NAMALWA (cell line): Measurements from ENCODE around the gene CABLES1.
"Not testable (repeated sequence)": the region's sequence is repeated elsewhere in the genome, so short reads cannot be mapped to it uniquely, and the experiment has no call there.

Experiments
- DNase-seq: peaks from one replicate; pipeline ENCODE4 v3.0.0-alpha.2; 2015; ENCODE audit warnings: low spot score

Gene CABLES1, protein sequence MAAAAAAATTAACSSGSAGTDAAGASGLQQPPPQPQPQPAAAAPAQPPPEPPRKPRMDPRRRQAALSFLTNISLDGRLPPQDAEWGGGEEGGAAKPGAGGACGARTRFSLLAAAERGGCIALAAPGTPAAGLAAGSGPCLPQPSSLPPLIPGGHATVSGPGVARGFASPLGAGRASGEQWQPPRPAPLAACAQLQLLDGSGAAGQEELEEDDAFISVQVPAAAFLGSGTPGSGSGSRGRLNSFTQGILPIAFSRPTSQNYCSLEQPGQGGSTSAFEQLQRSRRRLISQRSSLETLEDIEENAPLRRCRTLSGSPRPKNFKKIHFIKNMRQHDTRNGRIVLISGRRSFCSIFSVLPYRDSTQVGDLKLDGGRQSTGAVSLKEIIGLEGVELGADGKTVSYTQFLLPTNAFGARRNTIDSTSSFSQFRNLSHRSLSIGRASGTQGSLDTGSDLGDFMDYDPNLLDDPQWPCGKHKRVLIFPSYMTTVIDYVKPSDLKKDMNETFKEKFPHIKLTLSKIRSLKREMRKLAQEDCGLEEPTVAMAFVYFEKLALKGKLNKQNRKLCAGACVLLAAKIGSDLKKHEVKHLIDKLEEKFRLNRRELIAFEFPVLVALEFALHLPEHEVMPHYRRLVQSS

DNA sequence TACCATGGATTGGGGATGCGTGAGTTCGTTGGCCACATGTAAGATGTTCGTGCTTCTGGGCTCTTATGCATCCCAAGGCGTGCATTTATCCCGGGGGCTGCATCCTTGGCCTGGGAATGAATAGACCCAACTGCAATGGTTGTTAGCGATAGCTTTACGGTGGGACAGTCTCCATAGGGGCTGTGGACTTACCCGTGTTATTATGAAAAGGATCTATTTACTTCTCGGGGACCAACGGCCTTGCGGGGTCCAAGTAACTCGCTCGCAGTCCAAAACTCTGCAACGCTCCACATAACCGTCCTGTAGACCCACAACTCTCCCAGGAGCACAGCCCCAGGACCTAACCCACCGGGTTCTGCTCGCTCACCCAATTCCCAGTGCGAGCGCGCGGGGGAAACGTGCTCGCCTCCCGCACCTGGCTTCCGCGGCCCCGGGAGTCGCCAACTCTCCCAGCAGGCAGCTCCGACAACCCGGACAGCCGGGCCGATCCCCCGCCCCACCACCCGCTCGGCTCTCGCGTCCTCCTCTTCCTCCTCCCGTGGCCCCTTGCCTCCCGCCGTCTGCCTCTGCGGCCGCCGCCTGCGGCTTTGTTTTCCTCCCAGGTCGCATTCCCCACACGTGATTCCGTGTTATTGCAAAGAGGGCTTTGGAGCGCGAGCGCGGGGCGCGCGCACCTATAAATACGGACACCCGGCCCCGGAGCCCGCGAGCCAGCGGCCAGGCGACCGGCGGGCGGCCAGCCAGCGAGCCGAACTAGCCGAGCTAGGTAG is at the start of gene CABLES1:
CABLES1 (plus strand) TSS at position 706 of the 770 bp plus-strand sequence. CDS start 278 bp downstream, outside the sequence.
- DNase-seq: no peak

DNA sequence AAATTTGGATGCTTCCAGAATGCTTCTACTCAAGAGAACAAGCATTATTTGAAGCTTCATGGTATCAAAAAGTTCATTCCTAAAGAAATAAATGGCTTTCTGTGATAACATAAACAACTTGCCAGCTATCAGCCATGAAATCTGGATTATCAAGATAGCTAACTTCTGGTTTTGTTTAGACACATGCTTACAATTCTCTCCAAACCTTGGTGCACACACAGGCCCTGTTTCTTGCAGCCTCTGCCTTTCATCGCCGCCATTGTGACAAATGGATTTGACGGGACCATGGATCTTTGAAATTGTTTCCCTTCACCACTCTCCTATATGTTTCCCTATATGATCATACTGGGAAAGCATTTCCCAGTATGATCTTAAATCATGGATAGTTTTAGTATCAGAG is 47.9 kb upstream of the CABLES1 start:
- no peak for DNase-seq

DNA sequence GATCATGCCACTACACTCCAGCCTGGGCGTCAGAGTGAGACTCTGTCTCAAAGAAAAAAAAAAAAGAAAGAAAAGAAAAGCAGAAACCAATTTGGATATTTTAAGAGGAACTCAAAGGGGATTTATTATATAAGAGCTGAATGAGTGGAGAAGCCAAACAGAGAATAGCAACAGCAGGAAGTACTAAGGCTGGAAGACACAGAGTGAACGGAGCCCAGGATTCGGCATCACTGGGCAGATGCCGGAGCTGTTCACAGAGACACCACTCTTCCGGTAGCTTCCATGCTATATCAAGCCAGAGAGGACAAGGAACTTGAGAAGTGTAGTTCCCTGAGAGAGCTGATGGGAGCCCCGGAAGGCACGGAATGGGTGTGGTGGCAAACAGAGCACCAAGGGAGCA is 47.0 kb upstream of the CABLES1 start:
- DNase-seq: no peak

DNA sequence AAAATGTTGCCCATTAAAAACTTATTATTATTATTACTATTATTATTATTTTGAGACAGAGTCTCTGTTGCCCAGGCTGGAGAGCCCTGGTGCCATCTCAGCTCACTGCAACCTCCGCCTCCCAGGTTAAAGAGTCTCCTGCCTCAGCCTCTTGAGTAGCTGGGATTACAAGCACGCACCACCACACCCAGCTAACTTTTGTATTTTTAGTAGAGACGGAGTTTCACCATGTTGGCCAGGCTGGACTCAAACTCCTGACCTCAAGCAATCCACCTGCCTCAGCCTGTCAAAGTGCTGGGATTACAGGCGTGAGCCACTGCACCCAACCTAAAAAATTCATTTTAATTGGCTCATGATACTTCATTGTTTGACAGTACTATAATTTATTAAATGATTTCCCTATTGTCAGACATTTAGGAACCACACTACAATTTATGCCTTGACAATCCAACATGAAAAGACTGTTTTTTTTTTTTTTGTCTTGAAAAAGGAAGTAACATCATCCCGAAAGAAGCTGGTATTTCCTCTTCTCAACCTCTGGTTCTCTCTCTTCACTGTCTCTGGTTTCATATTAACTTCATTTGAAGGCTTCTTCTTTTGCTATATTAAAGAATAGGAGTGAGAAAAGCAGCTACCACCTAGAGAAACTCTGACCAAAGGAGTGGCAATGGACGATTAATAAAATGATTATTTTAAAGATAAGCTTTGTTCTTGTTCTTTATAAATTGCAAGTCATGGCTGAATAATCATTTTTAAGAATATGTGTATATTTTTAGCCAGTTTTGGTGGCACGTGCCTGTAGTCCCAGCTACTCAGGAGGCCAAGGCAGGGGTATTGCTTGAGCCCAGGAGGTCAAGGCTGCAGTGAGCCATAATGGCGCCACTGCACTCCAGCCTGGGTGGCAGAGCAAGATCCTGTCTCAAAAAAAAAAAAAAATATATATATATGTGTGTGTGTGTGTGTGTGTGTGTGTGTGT is 44.0 kb upstream of the CABLES1 start:
- DNase-seq: peak; percentile 59

DNA sequence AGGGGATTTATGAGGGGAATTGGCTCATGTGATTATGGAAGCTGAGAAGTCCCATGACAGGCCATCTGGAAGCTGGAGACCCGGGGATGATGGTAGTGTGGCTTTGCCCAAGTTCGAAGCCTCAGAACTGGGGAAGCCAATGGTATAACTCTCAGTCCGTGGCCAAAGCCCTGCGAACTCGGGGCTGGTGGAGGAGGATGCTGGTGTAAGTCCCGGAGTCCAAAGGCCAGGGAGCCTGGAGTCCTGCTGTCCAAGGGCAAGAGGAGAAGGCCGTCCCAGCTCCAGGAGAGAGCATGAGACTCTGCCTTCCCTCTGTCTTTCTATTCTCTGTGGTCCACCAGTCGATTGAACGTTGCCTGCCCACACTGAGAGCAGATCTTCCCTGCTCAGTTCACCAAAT is 43.2 kb upstream of the CABLES1 start:
- no peak for DNase-seq

DNA sequence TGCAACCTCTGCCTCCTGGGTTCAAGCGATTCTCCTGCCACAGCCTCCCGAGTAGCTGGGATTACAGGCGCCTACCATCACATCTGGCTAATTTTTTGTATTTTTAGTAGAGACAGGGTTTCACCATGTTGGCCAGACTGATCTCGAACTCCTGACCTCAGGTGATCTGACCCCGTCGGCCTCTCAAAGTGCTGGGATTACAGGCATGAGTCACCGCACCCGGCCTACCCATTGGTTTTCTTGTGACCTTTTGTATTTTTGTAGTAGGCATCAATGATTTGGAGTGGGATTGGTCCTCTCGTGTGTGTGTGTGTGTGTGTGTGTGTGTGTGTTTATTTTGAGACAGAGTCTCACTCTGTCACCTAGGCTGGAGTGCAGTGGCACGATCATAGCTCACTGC is 42.2 kb upstream of the CABLES1 start:
- not testable (repeated sequence) for DNase-seq

DNA sequence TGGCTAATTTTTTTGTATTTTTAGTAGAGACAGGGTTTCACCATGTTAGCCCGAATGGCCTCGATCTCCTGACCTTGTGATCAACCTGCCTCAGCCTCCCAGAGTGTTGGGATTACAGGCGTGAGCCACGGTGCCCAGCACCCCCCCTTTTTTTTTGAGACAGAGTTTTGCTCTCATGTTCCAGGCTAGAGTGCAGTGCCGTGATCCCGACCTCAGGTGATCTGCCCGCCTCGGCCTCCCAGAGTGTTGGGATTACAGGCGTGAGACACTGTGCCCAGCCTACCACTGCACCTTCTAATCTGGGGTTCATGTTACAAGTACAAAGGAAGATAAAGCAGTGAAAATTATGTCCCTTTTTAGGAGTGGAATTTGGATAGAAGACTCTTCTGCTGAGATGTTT is 41.5 kb upstream of the CABLES1 start:
- DNase-seq: no peak

DNA sequence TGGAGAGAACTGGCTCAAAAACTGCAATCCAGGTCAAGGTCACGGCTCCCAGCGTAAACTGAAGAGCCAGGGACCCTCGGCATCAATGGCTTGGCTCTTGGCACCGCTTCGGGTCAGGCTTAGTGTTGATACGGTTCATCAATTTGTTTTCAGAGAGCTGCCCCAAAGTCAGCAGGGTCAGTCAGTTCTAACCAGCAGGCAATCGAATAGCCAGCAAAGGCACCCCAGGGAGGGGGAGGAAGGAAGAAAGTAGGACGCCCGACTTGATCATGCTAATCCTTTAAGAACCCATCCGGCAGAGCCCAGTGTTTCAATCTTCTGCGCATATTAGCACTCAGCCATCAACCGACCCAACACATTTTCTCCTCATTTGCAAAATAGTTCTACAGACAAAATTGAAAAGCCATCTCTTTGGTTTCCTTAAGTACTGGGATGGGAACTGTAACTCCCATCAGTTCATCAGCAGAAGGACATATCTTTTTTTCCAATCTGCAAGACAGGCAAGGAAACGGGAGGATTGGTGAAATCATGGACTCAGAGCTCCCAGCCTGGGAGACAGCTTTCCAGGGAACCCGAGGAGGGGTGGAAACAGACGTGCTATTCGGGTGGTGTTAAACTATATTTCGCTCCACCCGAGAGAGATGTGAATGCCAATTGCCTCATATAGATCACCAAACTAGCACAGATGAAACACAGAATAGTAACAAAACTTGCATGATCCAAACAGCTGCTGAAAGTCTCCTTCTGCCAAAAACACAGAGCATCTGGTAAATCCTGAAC is 40.7 kb upstream of the CABLES1 start:
- no peak for DNase-seq

DNA sequence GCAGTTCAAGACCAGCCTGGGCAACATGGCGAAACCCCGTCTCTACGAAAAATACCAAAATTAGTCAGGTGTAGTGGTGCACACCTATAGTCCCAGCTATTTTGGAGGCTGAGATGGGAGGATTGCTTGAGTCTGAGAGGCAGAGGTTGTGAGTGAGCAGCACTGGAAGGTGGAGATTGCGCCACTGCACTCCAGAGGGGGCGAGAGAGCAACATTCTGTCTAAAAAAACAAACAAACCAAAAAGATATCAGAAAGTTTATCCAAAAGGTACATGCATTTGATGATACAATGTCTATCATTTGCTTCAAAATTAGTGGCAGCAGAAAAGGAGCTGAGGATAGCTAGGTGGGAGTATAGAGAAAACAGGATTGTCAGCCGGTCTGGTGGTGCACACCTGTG is 39.8 kb upstream of the CABLES1 start:
- DNase-seq: no peak

DNA sequence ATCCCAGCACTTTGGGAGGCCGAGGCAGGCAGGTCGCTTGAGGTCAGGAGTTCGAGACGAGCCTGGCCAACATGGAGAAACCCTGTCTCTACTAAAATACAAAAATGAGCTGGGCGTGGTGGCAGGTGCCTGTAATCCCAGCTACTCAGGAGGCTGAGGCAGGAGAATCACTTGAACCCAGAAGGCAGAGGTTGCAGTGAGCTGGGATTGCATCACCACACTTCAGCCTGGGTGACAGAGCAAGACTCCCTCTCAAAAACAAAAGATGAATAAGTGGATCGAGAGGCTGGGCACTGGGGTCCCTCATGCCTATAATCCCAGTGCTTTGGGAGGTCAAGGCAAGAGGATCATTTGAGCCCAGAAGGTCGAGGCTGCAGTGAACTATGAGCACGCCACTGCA is 38.3 kb upstream of the CABLES1 start:
- not testable (repeated sequence) for DNase-seq

DNA sequence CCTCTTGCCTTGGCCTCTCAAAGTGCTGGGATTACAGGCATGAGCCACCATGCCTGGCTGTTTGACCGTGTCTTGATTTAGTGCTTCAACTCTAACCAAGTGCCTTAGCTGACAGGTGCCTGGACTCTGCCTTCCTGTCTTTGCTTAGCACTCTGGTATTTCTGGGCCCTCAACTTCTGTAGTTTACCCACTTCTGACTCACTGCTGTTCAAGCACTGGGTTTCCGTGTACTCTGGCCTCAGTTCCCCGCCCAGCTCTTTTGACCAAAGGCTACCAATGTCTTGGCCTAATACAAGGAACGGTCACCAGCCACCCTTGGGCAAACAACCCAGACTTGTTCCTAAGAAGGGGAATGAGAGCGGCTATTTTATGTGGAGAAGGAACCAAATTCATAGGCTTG is 35.7 kb upstream of the CABLES1 start:
- no peak for DNase-seq

DNA sequence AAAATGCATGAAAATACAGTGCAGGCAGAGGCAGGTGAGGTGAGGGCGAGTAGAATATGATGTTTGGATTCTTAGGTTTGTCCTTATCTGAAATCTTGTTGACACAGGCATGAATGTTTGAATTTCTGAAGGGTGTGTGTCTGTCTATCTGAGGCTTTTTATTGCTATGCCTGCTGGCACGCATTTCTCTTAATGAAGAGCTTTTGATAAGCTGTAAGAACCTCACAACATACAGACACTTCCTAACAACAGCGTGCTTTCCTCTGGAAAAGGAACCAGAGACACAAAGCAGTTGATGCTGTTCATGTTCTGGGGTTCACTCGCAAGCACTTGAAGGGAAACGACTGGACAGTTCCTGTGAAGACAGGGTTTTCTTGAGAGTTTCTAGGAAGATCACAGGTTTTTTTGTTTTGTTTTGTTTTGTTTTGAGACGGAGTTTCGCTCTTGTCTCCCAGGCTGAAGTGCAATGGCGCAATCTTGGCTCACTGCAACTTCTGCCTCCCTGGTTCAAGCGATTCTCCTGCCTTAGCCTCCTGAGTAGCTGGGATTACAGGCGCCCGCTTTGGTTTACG is 33.3 kb upstream of the CABLES1 start:
- DNase-seq: no peak

DNA sequence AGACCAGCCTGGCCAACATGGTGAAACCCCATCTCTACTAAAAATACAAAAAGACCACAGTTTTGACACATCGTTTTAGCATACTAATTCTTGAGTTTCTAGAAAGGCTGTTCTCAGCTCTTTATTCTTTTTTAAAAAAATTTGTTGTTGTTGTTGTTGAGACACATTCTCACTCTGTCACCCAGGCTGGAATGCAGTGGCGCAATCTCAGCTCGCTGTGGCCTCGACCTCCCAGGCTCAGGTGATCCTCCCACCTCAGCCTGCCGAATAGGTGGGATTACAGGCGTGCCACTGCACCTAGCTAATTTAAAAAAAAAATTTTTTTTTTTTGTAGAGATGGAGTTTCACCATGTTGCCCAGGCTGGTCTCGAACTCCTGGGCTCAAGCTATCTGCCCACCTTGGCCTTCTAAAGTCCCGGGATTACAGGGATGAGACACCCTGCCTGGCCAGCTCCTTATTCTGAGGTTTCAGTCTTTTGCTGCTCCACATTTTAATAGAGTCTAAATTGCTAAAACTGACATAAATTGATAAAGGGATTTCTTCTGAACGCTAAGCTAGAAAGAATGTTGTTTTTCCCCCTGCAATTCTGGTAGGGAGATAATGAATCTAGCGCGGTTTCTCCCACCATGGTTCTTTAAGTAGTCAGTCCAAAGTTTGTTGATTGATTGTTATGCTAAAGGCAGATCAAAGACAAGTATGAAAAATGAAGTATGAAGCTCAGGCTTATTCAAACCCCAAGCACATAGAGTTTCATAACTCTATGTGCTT is 32.6 kb upstream of the CABLES1 start:
- no peak for DNase-seq

DNA sequence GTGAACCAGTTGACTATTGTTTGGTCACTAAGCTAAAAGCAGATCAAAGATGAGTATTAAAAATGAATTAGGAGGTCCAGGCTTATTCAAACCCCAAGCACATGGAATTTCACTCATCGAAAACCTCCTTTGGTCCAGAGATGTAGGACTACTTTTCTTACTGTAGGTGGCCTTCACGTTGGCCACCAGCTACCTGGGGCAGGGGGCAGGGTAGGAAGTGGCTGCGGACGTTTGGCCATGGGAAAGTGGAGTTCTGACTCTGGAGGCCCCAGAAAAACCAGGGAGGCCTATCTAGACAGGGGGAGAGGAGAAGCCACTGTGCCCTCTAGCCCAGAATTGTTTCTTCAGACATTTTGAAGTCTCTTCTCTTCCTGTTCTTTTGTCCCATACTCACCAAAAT is 31.8 kb upstream of the CABLES1 start:
- DNase-seq: no peak

DNA sequence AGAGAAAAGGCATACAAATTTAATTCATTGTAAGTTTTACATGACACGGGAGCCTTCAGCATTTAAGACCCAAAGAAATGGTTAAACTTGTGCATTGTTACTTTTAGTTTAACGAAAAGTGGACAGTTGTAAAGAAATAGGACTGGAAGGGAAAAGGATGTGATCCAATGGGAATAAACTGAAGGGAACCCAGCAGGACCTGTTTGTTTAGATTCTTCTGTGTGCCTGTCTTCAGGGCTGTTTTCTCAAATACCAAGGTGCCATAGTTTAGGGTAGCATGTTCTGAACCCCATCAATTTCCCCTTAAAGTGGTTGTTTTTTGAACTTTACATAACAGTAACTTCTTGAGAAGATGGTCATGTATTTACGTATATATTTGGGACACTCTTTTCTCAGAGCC is 30.3 kb upstream of the CABLES1 start:
- DNase-seq: no peak

DNA sequence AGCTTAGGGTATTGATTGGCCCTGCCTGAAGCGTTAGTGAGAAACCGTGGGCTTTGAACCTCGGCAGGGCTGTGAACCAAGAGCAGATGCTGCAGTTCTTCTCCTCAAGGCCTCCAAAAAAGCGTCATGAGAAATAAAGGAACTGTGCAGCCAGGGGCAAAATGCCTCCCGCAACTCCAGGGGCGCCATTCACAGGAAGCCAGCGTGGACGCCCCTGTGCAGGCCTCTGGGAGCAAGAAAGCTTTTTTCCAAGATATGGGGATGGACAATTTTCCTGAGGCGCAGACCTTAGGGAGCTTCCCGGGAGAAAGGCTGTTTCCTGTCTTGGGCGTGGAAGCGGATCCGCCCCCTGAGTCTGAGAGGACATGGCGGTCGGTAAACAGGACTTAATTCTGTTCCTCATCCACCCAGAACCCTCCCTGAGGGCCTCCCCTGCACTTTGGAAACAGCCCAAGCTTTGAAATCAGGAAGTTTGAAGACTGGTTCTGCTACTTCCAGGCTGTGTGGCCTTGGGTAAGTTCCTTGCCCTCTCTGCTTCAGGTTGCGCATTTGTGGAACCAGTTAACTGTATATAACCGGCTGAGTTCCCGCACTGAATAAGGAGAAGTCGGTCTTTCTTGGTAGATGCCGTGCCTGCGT is 29.6 kb upstream of the CABLES1 start:
- no peak for DNase-seq

DNA sequence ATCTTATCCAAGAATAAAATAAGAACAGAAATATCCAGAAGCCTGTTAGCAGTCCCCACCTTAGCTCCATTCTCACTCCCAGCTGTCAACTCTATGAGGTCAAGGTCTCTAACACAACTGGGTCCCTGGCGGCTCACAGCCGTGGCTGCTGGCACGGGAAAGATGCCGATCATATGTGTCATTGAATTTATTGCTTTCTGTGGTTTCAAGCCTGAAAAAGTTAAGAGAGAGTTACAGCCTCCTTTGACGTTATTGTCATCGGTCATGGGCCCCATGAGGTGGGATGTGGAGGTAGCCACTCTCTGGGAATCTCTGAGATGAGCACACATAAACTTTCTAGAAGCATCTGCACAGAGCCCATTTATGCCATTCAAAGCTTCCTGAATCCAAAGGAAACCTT is 28.7 kb upstream of the CABLES1 start:
- DNase-seq: no peak

DNA sequence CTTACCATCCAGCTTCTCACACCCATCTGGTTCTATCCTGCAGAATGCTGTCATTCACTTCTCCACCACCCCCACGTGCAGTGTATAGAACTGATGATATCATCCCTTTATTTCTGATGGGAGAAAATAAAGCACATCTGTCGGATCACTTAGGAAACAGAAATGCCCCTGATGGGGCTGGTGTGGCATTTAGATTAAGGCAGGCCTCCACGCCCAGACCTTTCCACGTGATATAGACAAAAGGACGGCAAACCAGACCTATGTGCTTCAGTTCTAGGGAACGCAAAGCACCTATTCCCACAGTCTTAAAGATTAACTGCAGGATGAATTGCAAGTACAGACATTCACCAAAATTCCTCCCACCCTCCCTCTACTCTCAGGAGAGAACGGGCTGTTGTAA is 27.6 kb upstream of the CABLES1 start:
- DNase-seq: no peak

DNA sequence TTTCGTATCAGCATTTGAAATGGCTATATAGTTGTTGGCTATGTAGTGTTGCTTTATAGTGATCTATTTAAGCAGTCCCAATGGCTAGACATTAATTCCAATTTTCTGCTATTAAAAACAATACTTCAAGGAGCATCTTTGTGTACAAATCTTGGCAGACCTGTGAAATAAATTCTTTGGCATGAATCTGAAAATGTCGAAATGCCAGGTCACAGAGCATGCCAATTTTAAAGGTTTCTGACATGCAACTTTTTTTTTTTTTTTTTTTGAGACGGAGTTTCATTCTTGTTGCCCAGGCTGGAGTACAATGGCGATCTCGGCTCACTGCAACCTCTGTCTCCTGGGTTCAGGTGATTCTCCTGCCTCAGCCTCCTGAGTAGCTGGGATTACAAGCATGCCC is 26.8 kb upstream of the CABLES1 start:
- DNase-seq: no peak
